Kidney (tissue), 14 donors: ENCODE measurements around the gene RNF41. TPM values are rescaled to one million over a fixed set of nuclear protein-coding genes. Genes with fewer than 3 reads are reported as not detected.

Source experiments
- DNase-seq, 5 donors: peaks; one replicate each; pipeline ENCODE4 v3.0.0-alpha.2; 2013 to 2020
- FAIRE-seq: peaks from 2 replicates; lab custom pipeline; 2012; peaks lifted over from hg19 to GRCh38; lab: Jason Lieb, UNC
- H3K27ac ChIP-seq, 2 donors: one replicate each; pipeline ENCODE4 v1.7.0; 2013; ENCODE audit warnings: low read depth in 2 of 2, low read length in 2 of 2, inconsistent platforms in 1 of 2
- H3K27me3 ChIP-seq: one replicate; pipeline ENCODE4 v1.7.1; 2013; ENCODE audit warnings: low read length, inconsistent platforms; ENCODE audit not compliant: control insufficient read depth, insufficient read depth
- H3K36me3 ChIP-seq, 3 donors: one replicate each; pipeline versions ENCODE4 v1.7.0 to v1.7.1; 2013; ENCODE audit warnings: low read length in 3 of 3, control low read depth in 1 of 3, inconsistent platforms in 1 of 3; ENCODE audit not compliant: insufficient read depth in 3 of 3, control insufficient read depth in 2 of 3
- H3K4me1 ChIP-seq, 3 donors: one replicate each; pipeline versions ENCODE4 v1.7.0 to v1.7.1; 2013; ENCODE audit warnings: low read length in 3 of 3, inconsistent platforms in 1 of 3, low read depth in 1 of 3; ENCODE audit not compliant: control insufficient read depth in 2 of 3, insufficient read depth in 2 of 3
- H3K4me3 ChIP-seq, 3 donors: one replicate each; pipeline versions ENCODE4 v1.7.0 to v1.8.1; 2013; ENCODE audit warnings: low read length in 3 of 3, control low read depth in 1 of 3, inconsistent platforms in 1 of 3
- H3K9ac ChIP-seq, 3 donors: one replicate each; pipeline versions ENCODE4 v1.7.0 to v1.7.1; 2013; ENCODE audit warnings: low read length in 3 of 3, control low read depth in 1 of 3, inconsistent platforms in 1 of 3
- H3K9me3 ChIP-seq, 3 donors: one replicate each; pipeline versions ENCODE4 v1.7.0 to v1.7.1; 2013; ENCODE audit warnings: low read length in 3 of 3, control low read depth in 1 of 3, inconsistent platforms in 1 of 3; ENCODE audit not compliant: control insufficient read depth in 2 of 3, insufficient read depth in 1 of 3
- CTCF ChIP-seq: IDR thresholded peaks from 3 replicates; pipeline ENCODE4 v1.5.1; 2012; ENCODE audit warnings: mild to moderate bottlenecking, moderate library complexity, borderline replicate concordance; ENCODE audit not compliant: insufficient read depth; ENCODE audit errors: extremely low read depth
- intact Hi-C: fragments of 100-400 bp; cut with DNase I; formaldehyde crosslinking; loops from one replicate; pipeline ENCODE4 v1.11.1; 2022
- polyA plus RNA-seq: library from polyadenylated mRNA; stranded (reverse); fragments of 350-450 nt; fragmentation: Illumina TruSeq; extraction: RNeasy Lipid Tissue Mini Kit (QIAGEN cat#74804); gene quantifications from one replicate; pipeline ENCODE4 v1.2.3, GENCODE V29; 2014; ENCODE audit warnings: low read depth, low replicate concordance; ENCODE audit not compliant: insufficient read depth
- total RNA-seq: library from RNA; stranded (reverse); fragmentation: NEBNext Ultra II Directional; extraction: Animal tissue kit (Norgen Biotek cat#: 25700); gene quantifications from one replicate; pipeline ENCODE4 v1.2.1, GENCODE V29; 2021
- donor health status: control.
- donor health status: control.
- donor health status: control.
- donor health status: control.
- donor health status: control.
- donor health status: DM: yes; HTN: yes; CAD: no.
- donor health status: Normal renal cell carcinoma (clear cell type).

The RNF41 gene
- total and polyA plus RNA-seq, 2 donors from 2014 or later: 17.6 to 45.5 TPM

GRCh38 chr12:56258068-56258819 lies 36.5 kb upstream of the RNF41 start, which contains the start of gene ANKRD52:
ANKRD52 (minus strand) TSS chr12:56258384; CDS start chr12:56258269, 115 bp downstream.
- DNase-seq (peak; percentile 74 to 92 (median 87)), FAIRE-seq (no peak)
- intact Hi-C loops: no loop called here
- Histone ChIP-seq H3K36me3 (peaks cover 7 to 31% (median 18%) of the 10 kb centered on the region in 3 donors), H3K9me3 (no peaks in the 10 kb centered on the region), H3K4me1 (peaks cover 4 to 13% (median 10%) of the 10 kb centered on the region in 3 donors), H3K4me3 (peak within 1 kb of the TSS; percentile 76 to 87 (median 80)), H3K9ac (peak within 1 kb of the TSS; percentile 66 to 88 (median 86)), H3K27me3 (no peaks in the 10 kb centered on the region), H3K27ac (peak within 1 kb of the TSS; percentile 74 to 79)
- TF ChIP-seq CTCF: peak; percentile 77

GRCh38 chr12:56257491-56258067 lies 35.9 kb upstream of the RNF41 start:
- peaks cover 14 to 38% (median 25%) of the 10 kb centered on the region in 3 donors for H3K36me3 ChIP-seq
- FAIRE-seq (no peak), DNase-seq (peak in 3 of 5 donors; percentile 50 to 71 (median 64))
- no peaks in the 10 kb centered on the region for H3K27me3 ChIP-seq
- H3K9ac ChIP-seq: peak overlapping the region; percentile 48 to 61 (median 57)
- peak overlapping the region; percentile 76 to 87 (median 80) for H3K4me3 ChIP-seq
- H3K4me1 ChIP-seq: peaks cover 4 to 13% (median 10%) of the 10 kb centered on the region in 3 donors
- H3K9me3 ChIP-seq: no peaks in the 10 kb centered on the region
- H3K27ac ChIP-seq: peak overlapping the region; percentile 63 to 65
- TF ChIP-seq CTCF: no peak
- intact Hi-C loops: no loop called here

GRCh38 chr12:56257071-56257470 lies 35.3 kb upstream of the RNF41 start:
- Histone ChIP-seq H3K9ac (peak overlapping the region; percentile 48 to 61 (median 57)), H3K9me3 (no peaks in the 10 kb centered on the region), H3K4me3 (peak overlapping the region; percentile 76 to 87 (median 80)), H3K36me3 (peaks cover 18 to 43% (median 30%) of the 10 kb centered on the region in 3 donors), H3K4me1 (peaks cover 4 to 13% (median 10%) of the 10 kb centered on the region in 3 donors), H3K27me3 (no peaks in the 10 kb centered on the region), H3K27ac (no peak overlapping the region)
- TF ChIP-seq CTCF: no peak
- DNase-seq (no peak), FAIRE-seq (no peak)
- intact Hi-C loops: no loop called here
